Stimulated activated CD4-positive, alpha-beta T cell treated with anti-CD3 and anti-CD28 coated beads, TNF-alpha, amount 100 ng/mL, for 24 hours (primary cell): ENCODE measurements around the gene TMEM165.

Experiments
- DNase-seq, 3 experiments: peaks; one replicate each; pipeline ENCODE4 v3.0.0-alpha.2; 2020; ENCODE audit warnings: low read depth in 3 of 3

The TMEM165 gene

GRCh38 chr4:55458164-55458563 is 62.4 kb downstream of the TMEM165 start:
- DNase-seq, result no peak

GRCh38 chr4:55458611-55459010 is 62.9 kb downstream of the TMEM165 start:
- no peak for DNase-seq

GRCh38 chr4:55466001-55466400 is 70.2 kb downstream of the TMEM165 start:
- DNase-seq, result no peak

GRCh38 chr4:55468724-55469123 is 73.0 kb downstream of the TMEM165 start:
- no peak for DNase-seq

GRCh38 chr4:55469979-55470378 is 74.2 kb downstream of the TMEM165 start:
- DNase-seq, result no peak
